B cell (primary cell): Measurements from ENCODE around the gene GYS1. TPM values are rescaled to one million over a fixed set of nuclear protein-coding genes. Genes with fewer than 3 reads are reported as not detected.

ENCODE experiments used
- ATAC-seq: fragments of 200-7000 bp; cut with Tn5 transposase; one replicate; pipeline ENCODE4 v1.10.0; 2021; ENCODE audit warnings: low read depth, mild to moderate bottlenecking, moderate number of reproducible peaks, moderate library complexity
- CTCF ChIA-PET: fragments of 350-600 bp; sonication (Branson Sonifier 250); formaldehyde crosslinking; loops from one replicate; lab custom pipeline; 2021; ENCODE audit warnings: antibody characterized with exemption, inconsistent platforms; lab: Charles Lee
- POLR2A ChIA-PET: fragments of 350-600 bp; sonication (Branson Sonifier 250); formaldehyde crosslinking; loops from one replicate; lab custom pipeline; 2021; ENCODE audit warnings: antibody characterized with exemption; lab: Charles Lee
- DNase-seq: peaks from one replicate; pipeline ENCODE4 v3.0.0; 2013
- H2AFZ ChIP-seq: 2 replicates; pipeline ENCODE4 v1.6.1; 2012; ENCODE audit warnings: mild to moderate bottlenecking, low read depth, low read length; ENCODE audit not compliant: insufficient read depth, poor library complexity, severe bottlenecking
- H3K27ac ChIP-seq, 2 donors: 1 replicate in 1 of 2; 2 replicates in 1 of 2; pipeline ENCODE4 v1.5.1; 2012 to 2013; ENCODE audit warnings: low read length in 2 of 2, mild to moderate bottlenecking in 2 of 2, moderate library complexity in 1 of 2
- H3K27me3 ChIP-seq, 4 experiments: fragments of 200-600 bp in 1 of 4; sonication (generic) in 1 of 4; replicated peaks in 1 of 4; 1 replicate in 2 of 4; 2 replicates in 2 of 4; pipeline versions ENCODE4 v1.6.1 to v1.7.0; 2013 to 2016; ENCODE audit warnings: low read length in 3 of 4, mild to moderate bottlenecking in 2 of 4, mixed read lengths in 1 of 4, moderate library complexity in 1 of 4; ENCODE audit not compliant: insufficient read depth in 4 of 4, control insufficient read depth in 3 of 4; ENCODE audit errors: control extremely low read depth in 1 of 4
- H3K36me3 ChIP-seq, 2 experiments: replicated peaks in 1 of 2; 1 replicate in 1 of 2; 2 replicates in 1 of 2; pipeline versions ENCODE4 v1.6.1 to v1.7.1; 2013; ENCODE audit warnings: low read length in 1 of 2; ENCODE audit not compliant: insufficient read depth in 2 of 2, control insufficient read depth in 1 of 2; ENCODE audit errors: control extremely low read depth in 1 of 2, extremely low read depth in 1 of 2
- H3K4me1 ChIP-seq, 2 donors: fragments of 200-600 bp in 1 of 2; sonication (generic) in 1 of 2; 1 replicate in 1 of 2; 2 replicates in 1 of 2; pipeline versions ENCODE4 v1.5.1 to v1.6.1; 2013 to 2017; ENCODE audit warnings: low read length in 2 of 2; ENCODE audit not compliant: control insufficient read depth in 2 of 2, insufficient read depth in 2 of 2
- H3K4me2 ChIP-seq: replicated peaks from 2 replicates; pipeline ENCODE3; 2012; ENCODE audit warnings: mild to moderate bottlenecking, low read depth, low read length; ENCODE audit not compliant: poor library complexity, severe bottlenecking
- H3K4me3 ChIP-seq, 5 experiments: fragments of 200-600 bp in 1 of 5; sonication (generic) in 1 of 5; 1 replicate in 3 of 5; 2 replicates in 2 of 5; pipeline versions ENCODE4 v1.5.1 to v1.7.0; 2011 to 2016; ENCODE audit warnings: low read length in 4 of 5, mild to moderate bottlenecking in 4 of 5, low read depth in 2 of 5, control low read depth in 1 of 5, moderate library complexity in 1 of 5; ENCODE audit not compliant: insufficient read depth in 1 of 5; ENCODE audit errors: control extremely low read depth in 1 of 5, extremely low read depth in 1 of 5
- H3K79me2 ChIP-seq: fragments of 200-600 bp; sonication (generic); one replicate; pipeline ENCODE4 v1.6.0; 2016; ENCODE audit warnings: low read length; ENCODE audit not compliant: control insufficient read depth, insufficient read depth
- H3K9ac ChIP-seq: fragments of 200-600 bp; sonication (generic); 2 replicates; pipeline ENCODE4 v1.6.1; 2017; ENCODE audit warnings: mild to moderate bottlenecking, low read length, moderate library complexity
- H3K9me3 ChIP-seq, 3 donors: one replicate each; pipeline versions ENCODE4 v1.6.1 to v1.7.1; 2013; ENCODE audit warnings: low read length in 2 of 3; ENCODE audit not compliant: control insufficient read depth in 2 of 3, insufficient read depth in 1 of 3; ENCODE audit errors: control extremely low read depth in 1 of 3
- H4K20me1 ChIP-seq: 2 replicates; pipeline ENCODE4 v1.6.0; 2012; ENCODE audit warnings: mild to moderate bottlenecking, low read length; ENCODE audit not compliant: insufficient read depth, control insufficient read depth, poor library complexity, severe bottlenecking
- H3K27ac Mint-ChIP-seq: one replicate; pipeline ENCODE4 v1.8.0; 2021; ENCODE audit warnings: mixed read lengths
- H3K27me3 Mint-ChIP-seq: one replicate; pipeline ENCODE4 v1.8.0; 2021; ENCODE audit warnings: mixed read lengths
- H3K4me1 Mint-ChIP-seq: one replicate; pipeline ENCODE4 v1.8.0; 2021; ENCODE audit warnings: mixed read lengths
- H3K4me3 Mint-ChIP-seq: one replicate; pipeline ENCODE4 v1.8.0; 2021; ENCODE audit warnings: mixed read lengths
- H3K9me3 Mint-ChIP-seq: one replicate; pipeline ENCODE4 v1.8.0; 2022; ENCODE audit warnings: mixed read lengths; ENCODE audit not compliant: insufficient read depth
- CTCF ChIP-seq: fragments of 200-600 bp; IDR thresholded peaks from one replicate; pipeline ENCODE4 v1.8.0; 2022; ENCODE audit warnings: antibody characterized with exemption, mild to moderate bottlenecking
- EZH2 ChIP-seq: IDR thresholded peaks from 2 replicates; pipeline ENCODE4 v1.6.1; 2012; ENCODE audit warnings: borderline replicate concordance, low read depth, mild to moderate bottlenecking, moderate library complexity, low read length; ENCODE audit not compliant: insufficient read depth, poor library complexity, severe bottlenecking
- WGBS: methylation state at CpG from one replicate; pipeline ENCODE4 v1.1.5; 2013; ENCODE audit warnings: missing lambda C conversion rate; ENCODE audit not compliant: insufficient coverage; 5-methylcytosine and 5-hydroxymethylcytosine counted together
- intact Hi-C: fragments of 100-400 bp; cut with micrococcal nuclease; formaldehyde crosslinking; loops from one replicate; pipeline ENCODE4 v1.10.0; 2022
- polyA plus RNA-seq: library from polyadenylated mRNA; depleted of rRNA; stranded (reverse); fragments of >200 nt; gene quantifications from 2 replicates; pipeline ENCODE4 v1.2.3, GENCODE V29; 2012
- total RNA-seq, 2 donors: library from RNA; stranded (reverse); fragments of 120-200 nt in 1 of 2; gene quantifications; 1 replicate in 1 of 2; 2 replicates in 1 of 2; pipeline versions ENCODE4 v1.2.3 to v1.2.4, GENCODE V29; 2013 to 2022

GYS1 gene
- total and polyA plus RNA-seq, 2 donors (not counting 1 experiment from before 2014, with no cell fraction given) = 28.9 to 62.7 TPM

- Histone ChIP-seq H2AFZ (no peak overlapping the region), H3K9ac (no peak overlapping the region), H3K27me3 (no peaks in the 10 kb centered on the region), H3K4me1 (peaks cover 6 to 16% of the 10 kb centered on the region in 2 donors), H3K4me2 (no peak overlapping the region), H4K20me1 (no peaks in the 10 kb centered on the region), H3K79me2 (peaks cover 12% of the 10 kb centered on the region), H3K9me3 (peaks cover 0 to 19% (median 11%) of the 10 kb centered on the region in 3 donors), H3K36me3 (no peaks in the 10 kb centered on the region), H3K27ac (no peak overlapping the region), H3K4me3 (no peak overlapping the region)
- ChIA-PET CTCF (interaction anchor here (0.5 to 2.7 kb wide), 2 partner anchors 108 to 164 kb away, joined by 3 to 10 read pairs; no protein-coding TSS in a partner anchor), POLR2A (interaction anchor here (0.7 to 1.4 kb wide), 2 partner anchors 13 to 278 kb away, joined by 3 to 4 read pairs; no protein-coding TSS in a partner anchor)
- intact Hi-C loops = no loop called here
- Mint-ChIP-seq H3K4me1 (peaks cover 12% of the 10 kb centered on the region), H3K4me3 (no peak overlapping the region), H3K27ac (no peak overlapping the region), H3K9me3 (peaks cover 9% of the 10 kb centered on the region), H3K27me3 (no peaks in the 10 kb centered on the region)
- TF ChIP-seq CTCF (no peak), EZH2 (no peak)
- WGBS = 86% methylated on average over 7 of the region's 9 CpGs
- DNase-seq (no peak), ATAC-seq (no peak)
These were observed 42.1 kb downstream of the GYS1 start for GRCh38 chr19:48950830-48951519.

- WGBS = 86% methylated on average over 3 of the region's 3 CpGs
- peaks cover 5% of the 10 kb centered on the region for H3K4me1 Mint-ChIP-seq
- H3K9ac ChIP-seq = no peak overlapping the region
- peaks cover under 1 to 8% of the 10 kb centered on the region in 2 donors for H3K4me1 ChIP-seq
- H3K4me3 ChIP-seq = no peak overlapping the region
- H3K36me3 ChIP-seq = no peaks in the 10 kb centered on the region
- H4K20me1 ChIP-seq = no peaks in the 10 kb centered on the region
- no peak overlapping the region for H3K4me3 Mint-ChIP-seq
- H3K27ac Mint-ChIP-seq = no peak overlapping the region
- ChIA-PET POLR2A (no interaction called here), CTCF (no interaction called here)
- ATAC-seq = no peak
- no peaks in the 10 kb centered on the region for H3K27me3 ChIP-seq
- H3K9me3 ChIP-seq = peaks cover 0 to 19% (median 11%) of the 10 kb centered on the region in 3 donors
- no peak overlapping the region for H2AFZ ChIP-seq
- H3K79me2 ChIP-seq = peaks cover 4% of the 10 kb centered on the region
- no peak for TF ChIP-seq CTCF
- TF ChIP-seq EZH2 = no peak
- no peak for DNase-seq
- H3K9me3 Mint-ChIP-seq = peaks cover 9% of the 10 kb centered on the region
- H3K27me3 Mint-ChIP-seq = no peaks in the 10 kb centered on the region
- intact Hi-C loops = no loop called here
- no peak overlapping the region for H3K4me2 ChIP-seq
- H3K27ac ChIP-seq = no peak overlapping the region
These were observed 43.0 kb downstream of the GYS1 start for GRCh38 chr19:48950159-48950558.
